Stimulated activated CD8-positive, alpha-beta memory T cell treated with anti-CD3 and anti-CD28 coated beads, Interleukin-2, amount 100 ng/mL, for 1 hour (primary cell): ENCODE results near the gene SCAF4.

Source experiments
- DNase-seq, 2 donors: peaks; one replicate each; pipeline ENCODE4 v3.0.0-alpha.2; 2020; ENCODE audit warnings: low read depth in 2 of 2

Gene SCAF4

GRCh38 chr21:31713115-31713514, 18.8 kb downstream of the SCAF4 start:
- DNase-seq = no peak

DNA sequence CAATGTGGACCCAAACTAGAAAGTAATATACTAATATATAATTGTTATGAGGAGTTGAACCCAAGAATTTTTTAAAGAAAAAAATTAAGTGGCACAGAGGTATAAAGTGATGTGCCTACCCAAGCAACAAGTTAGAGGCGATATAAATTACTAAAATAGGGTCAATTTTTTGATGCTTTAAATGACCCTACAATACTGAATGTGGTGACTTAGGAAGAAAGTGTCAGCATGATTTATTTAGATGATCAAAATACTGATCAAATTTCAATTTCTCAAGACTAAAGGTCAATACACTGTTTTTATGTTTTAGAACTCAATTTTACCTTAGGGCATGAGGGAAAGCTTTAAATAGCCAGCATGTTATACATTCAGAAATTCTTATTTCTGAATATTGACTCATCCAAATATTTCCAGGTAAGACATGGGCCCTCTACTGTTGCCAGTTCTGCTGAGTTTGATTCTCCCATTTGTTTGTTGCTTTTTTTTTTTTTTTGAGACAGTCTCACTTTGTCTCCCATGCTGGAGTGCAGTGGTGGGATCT, 20.1 kb downstream of the SCAF4 start:
- no peak for DNase-seq

DNA sequence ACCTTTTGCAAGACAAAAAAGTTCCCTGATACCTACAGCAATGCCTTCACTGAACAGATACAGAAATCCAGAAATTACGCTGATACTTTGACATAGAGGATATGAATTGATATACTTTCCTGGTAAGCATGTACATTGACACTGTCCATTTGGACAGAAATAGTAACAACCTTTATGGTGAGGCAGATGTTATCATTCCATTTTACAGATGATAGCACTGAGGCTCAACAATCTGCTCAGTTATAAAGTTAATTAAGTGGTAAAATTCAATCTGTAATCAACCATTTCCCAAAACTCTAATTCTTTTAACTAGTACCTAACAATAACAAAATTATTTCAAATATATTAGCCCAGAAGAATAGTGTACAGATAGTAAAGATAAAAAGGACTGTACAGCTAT, 20.6 kb downstream of the SCAF4 start:
- no peak for DNase-seq

DNA sequence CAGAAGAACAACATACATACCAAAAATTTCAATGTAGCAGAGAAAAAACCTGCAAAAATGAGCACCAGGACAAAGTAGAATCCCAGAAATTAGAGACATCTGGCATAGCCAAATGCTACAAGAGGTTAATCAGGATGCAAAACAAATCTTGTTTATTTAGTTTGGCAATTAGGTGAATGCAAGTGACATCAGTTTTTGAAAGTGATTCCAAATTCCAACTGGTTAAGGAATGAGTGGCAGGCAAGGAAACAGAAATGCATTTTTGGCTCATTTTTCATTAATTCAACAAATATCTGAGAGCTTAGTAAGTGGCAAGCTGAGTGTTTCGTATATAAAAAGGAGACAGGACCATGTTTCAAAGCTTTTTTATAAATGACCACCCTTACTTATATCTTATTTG, 21.3 kb downstream of the SCAF4 start:
- DNase-seq = no peak

DNA sequence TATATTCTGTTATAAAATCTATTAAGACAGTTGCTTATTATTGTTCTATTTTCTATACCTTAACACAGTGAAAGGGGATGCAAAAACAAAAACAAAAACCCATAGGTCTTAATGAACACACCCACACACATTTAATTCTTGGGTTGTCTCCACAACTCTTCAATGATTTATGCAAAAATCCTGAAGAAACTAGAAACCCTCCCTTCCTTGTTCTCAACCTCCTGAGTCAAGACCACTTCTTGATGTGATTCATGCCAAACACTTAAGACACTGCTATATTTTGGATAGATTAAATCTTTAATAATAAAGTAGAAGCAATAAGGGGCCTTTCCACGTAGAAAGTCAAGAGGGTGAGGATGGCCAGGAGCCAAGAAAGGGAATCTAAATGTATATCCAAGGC, 23.4 kb downstream of the SCAF4 start:
- no peak for DNase-seq

DNA sequence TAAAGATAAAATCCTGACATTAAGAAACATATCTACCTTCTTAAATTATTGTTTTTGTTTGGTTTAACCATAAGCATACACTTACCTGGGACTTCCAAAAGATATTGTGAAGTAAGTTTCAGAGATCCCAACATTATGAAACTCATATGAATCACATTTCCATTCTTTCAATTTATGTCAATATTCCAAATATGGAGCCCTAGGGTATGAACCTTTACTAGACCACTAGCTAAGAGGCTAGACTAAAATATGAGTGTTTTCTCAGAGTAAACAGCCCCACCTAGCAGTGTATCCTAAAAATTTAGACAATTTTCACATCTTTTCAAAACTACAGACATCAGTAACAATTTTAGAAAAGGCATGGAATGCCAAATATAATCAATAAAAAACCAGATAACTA, 24.4 kb downstream of the SCAF4 start:
- DNase-seq = no peak

DNA sequence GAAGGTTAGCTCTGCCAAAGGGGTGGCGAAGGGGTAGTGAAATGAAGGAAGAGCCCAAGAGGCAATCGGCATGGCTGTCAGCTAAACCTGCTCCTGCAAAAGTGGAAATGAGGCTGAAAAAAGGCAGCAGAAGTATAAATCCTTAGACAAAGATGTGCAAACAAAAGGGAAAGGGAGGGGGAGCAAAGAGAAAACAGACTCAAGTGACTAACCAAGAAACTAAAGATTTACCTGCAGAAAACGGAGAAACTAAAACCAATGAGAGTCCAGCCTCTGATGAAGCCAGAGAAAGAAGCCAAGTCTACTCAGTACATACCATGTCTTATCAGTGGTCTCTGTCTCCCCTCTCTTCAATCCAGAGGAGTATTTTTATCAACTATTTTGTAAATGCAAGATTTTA, 25.4 kb downstream of the SCAF4 start:
- DNase-seq = no peak

- no peak for DNase-seq
Observed at GRCh38 chr21:31700040-31700439, 31.9 kb downstream of the SCAF4 start.

- no peak for DNase-seq
Observed at GRCh38 chr21:31698461-31698860, 33.5 kb downstream of the SCAF4 start.

DNA sequence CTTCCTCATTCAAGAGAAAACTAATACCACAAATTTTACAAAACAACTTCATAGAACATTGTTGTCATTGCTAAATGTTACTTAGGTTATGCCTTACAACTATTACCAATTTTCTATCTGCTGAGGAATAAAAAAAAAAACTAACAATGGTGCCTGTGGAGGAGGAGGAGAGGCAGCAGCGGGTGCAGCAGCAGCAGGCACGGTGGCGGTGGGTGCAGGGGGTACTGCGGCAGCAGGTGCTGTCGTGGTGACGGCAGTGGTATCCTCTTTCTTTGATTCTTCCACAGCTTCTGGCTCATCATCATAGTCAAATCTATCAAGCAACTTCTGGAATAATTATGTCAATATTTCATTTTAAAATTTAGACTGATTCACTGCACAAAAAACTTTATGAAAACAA, 35.5 kb downstream of the SCAF4 start:
- no peak for DNase-seq

- no peak for DNase-seq
Observed at GRCh38 chr21:31693222-31693621, 38.7 kb downstream of the SCAF4 start.

GRCh38 chr21:31688603-31689368, 43.1 kb downstream of the SCAF4 start:
- DNase-seq = no peak

DNA sequence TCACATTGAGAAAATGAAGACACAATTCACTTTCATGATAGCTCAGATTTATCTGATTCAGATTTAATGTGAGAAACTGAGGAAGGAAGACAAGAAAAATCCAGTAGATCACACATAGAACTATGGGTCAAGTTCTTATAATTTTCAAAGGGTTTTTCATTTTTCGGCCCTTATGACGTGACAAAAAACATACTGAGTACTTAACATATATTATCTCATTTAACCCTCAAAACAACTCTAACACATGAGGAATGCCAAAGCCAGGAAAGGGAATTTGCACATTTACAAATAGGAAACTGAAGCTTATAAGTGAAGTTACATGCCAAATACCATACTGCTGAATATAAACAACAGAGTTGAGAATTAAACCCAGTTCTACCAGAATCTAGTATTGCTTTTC, 44.8 kb downstream of the SCAF4 start:
- DNase-seq = no peak

GRCh38 chr21:31686272-31686915, 45.5 kb downstream of the SCAF4 start:
- no peak for DNase-seq

GRCh38 chr21:31684918-31685317, 47.0 kb downstream of the SCAF4 start:
- DNase-seq = no peak

GRCh38 chr21:31683029-31683428, 48.9 kb downstream of the SCAF4 start:
- no peak for DNase-seq

GRCh38 chr21:31682620-31683019, 49.3 kb downstream of the SCAF4 start:
- DNase-seq = no peak

- DNase-seq = no peak
Observed at GRCh38 chr21:31678478-31678877, 53.4 kb downstream of the SCAF4 start.

GRCh38 chr21:31677047-31677446, 54.9 kb downstream of the SCAF4 start:
- no peak for DNase-seq

DNA sequence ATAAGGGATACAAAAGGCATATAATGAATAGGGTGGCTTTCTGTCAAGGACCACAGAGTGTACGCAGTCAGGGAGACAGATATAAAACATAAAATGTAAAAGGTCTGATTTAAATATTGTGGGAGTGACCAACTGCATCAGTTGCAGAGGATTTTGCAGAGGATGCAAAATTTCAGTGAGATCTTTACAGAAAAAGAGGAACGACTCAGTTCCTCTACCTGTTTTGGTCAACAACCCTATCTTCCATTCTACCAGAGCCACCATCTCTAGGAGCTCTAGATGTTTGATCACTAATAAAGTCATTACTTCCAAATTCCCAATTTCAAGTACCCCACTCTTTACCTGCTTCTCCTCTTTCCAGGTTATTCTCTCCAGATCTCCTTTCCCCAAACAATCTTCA, 56.0 kb downstream of the SCAF4 start:
- no peak for DNase-seq

GRCh38 chr21:31675318-31675717, 56.6 kb downstream of the SCAF4 start:
- DNase-seq = no peak

DNA sequence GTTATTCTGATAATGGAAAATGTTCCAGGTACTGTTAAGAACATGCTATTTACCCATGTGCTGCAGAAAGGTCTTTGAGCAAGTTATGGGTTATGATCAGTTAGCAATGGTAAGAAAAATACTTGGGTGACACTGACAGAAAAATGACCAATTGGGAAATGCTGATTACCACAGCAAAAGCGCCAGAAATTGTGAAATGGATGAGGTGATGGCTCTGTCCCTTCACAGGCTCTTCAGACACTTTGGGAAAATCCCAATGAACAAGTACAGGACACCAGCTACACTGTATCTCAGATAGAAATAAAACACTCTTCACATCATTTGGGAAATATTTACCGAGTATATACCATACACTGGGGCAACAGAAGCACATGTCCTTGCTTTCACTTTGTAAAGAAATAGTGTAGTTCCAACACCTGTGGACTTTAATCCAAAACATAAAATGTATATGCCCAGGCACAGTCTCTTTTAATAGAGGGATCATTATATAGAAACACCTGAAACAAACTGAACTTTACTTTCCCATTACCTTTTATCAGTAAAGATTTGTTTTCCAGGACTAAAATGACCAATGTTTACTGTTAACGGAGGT, 58.5 kb downstream of the SCAF4 start:
- DNase-seq = no peak

DNA sequence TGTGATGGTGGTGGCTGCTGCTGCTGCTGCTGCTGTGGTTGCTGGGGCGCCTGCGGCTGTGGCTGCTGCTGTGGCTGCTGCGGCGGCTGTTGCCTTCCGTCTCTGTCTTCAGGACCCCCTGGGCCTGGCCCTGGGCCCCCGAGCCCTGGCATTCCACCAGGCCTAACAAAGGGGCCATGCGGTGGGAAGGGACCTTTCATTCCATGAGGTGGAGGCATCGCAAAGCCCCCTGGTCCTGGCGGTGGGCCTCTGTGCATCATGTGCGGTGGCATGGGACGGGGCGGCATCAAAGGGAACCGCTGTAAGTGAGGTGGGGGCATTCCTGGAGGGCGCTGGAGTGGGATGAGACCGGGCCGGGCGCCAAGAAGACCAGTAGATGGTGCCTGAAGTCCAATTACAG, 60.0 kb downstream of the SCAF4 start:
- DNase-seq = no peak
